ENCODE results near the gene ACTA2.

The ACTA2 gene

DNA sequence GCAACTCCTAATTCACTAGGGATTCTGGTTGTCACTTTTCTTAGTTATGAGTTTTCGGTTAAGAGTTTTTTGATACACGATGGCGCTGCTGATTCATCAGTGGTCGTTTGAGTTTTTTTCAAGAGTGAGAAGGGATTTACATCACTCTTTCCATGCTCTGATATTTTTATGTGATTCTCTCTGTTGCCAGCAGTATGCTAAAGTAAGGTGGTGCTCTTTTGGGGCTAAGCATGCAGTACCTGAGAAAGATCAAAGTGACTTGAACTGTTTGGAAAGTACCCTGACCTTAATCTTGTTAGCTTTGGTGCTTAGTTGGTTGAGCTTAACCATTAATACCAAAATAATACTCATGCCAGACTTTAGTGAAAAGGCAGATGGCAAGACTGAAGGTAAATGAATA is 44.4 kb downstream of the ACTA2 start:
- Histone ChIP-seq H3K36me3 (ENCODE audit: control insufficient read depth, insufficient read depth, low read length) (no peaks in the 10 kb centered on the region), H3K27ac (ENCODE audit: low read depth, low read length, severe bottlenecking) (no peak overlapping the region), H3K4me1 (ENCODE audit: control insufficient read depth, insufficient read depth, low read length, poor library complexity, severe bottlenecking) (no peaks in the 10 kb centered on the region), H3K9me3 (ENCODE audit: control insufficient read depth, low read length) (no peaks in the 10 kb centered on the region), H3K4me3 (ENCODE audit: extremely low read depth, insufficient read depth, low read length, poor library complexity, severe bottlenecking) (no peak overlapping the region)
- 87% methylated on average over 3 of the region's 4 CpGs; no CpG with 5 or more reads in 1 of the 2 experiments for WGBS, 2 experiments (ENCODE audit: insufficient coverage in 2 of 2)

DNA sequence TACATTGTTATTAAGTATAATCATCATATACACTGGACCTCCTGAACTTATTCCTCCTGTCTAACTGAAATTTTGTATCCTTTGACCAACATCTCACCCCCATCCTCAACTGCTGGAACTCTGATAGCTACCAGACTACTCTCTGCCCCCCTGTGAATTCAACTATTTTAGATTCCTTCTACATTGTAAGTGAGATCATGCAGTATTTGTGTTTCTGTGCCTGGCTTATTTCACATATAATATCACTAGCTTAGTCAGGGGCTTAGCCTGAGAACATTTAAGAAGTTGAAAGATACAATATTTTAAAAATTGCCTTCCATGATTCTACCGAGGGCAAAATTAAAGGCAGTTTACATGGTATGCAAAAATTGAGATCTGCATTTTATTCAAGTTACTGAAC is 45.7 kb downstream of the ACTA2 start:
- Histone ChIP-seq H3K9me3 (ENCODE audit: control insufficient read depth, low read length) (no peaks in the 10 kb centered on the region), H3K4me1 (ENCODE audit: control insufficient read depth, insufficient read depth, low read length, poor library complexity, severe bottlenecking) (no peaks in the 10 kb centered on the region), H3K4me3 (ENCODE audit: extremely low read depth, insufficient read depth, low read length, poor library complexity, severe bottlenecking) (no peak overlapping the region), H3K36me3 (ENCODE audit: control insufficient read depth, insufficient read depth, low read length) (no peaks in the 10 kb centered on the region), H3K27ac (ENCODE audit: low read depth, low read length, severe bottlenecking) (no peak overlapping the region)
- WGBS, 2 experiments (ENCODE audit: insufficient coverage in 2 of 2), result no CpG with 5 or more reads among the region's 1 CpG

DNA sequence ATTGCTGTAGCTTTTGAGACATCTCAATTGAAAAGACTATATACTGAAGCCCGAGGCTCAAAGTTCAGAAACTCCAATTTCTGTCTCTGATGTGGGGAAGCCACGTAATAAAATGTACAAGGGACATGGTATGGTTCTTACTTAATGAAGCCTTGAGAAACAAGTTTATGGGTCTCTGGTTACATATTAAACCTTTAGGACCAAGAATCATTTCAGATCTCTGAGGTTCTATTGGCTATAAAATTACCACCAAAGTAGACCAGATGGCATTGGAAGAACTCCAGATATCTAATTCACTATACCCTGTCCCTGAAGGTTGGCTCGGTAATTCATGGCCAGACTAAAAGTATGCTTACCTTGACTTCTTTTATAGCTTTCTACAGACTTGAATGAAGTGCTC is 48.9 kb downstream of the ACTA2 start:
- no peaks in the 10 kb centered on the region for H3K4me1 ChIP-seq (ENCODE audit: control insufficient read depth, insufficient read depth, low read length, poor library complexity, severe bottlenecking)
- no peaks in the 10 kb centered on the region for H3K9me3 ChIP-seq (ENCODE audit: control insufficient read depth, low read length)
- H3K4me3 ChIP-seq (ENCODE audit: extremely low read depth, insufficient read depth, low read length, poor library complexity, severe bottlenecking), result no peak overlapping the region
- H3K27ac ChIP-seq (ENCODE audit: low read depth, low read length, severe bottlenecking), result no peak overlapping the region
- H3K36me3 ChIP-seq (ENCODE audit: control insufficient read depth, insufficient read depth, low read length), result no peaks in the 10 kb centered on the region
- WGBS, 2 experiments (ENCODE audit: insufficient coverage in 2 of 2), result 70 to 83% methylated on average over 2 of the region's 3 CpGs

DNA sequence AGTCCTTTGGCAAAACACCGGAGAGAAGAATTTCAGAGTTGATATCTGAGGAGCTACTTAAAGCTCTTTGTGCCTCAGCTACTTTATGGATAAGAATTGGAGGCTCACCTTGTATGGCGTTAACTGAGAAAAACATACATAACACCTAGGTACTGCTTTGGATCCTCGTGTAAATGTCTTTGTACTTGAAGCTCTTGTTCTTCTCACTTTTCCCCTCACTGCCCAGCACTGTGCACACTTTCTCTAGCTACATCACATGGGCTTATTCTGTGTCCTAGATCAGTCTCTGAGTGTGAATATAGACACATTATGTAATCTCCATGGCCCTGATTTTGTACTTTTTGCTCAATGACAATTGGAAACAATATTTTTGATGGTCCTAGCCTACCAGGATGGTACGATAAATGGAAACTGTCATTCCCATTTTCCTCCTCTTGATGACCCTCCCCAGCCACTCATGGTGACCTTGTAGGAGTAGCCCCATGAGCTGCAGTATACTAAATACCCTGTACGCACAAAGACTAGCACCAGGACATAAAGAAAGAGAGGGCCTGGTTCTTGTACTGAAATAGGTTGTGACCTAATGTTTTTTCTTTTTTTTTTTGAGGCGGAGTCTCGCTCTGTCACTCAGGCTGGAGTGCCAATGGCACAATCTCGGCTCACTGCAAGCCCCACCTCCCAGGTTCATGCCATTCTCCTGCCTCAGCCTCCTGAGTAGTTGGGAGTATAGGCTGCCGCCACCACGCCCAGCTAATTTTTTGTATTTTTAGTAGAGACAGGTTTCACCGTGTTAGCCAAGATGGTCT is 50.4 kb downstream of the ACTA2 start:
- Histone ChIP-seq H3K36me3 (ENCODE audit: control insufficient read depth, insufficient read depth, low read length) (no peaks in the 10 kb centered on the region), H3K4me1 (ENCODE audit: control insufficient read depth, insufficient read depth, low read length, poor library complexity, severe bottlenecking) (peaks cover 12% of the 10 kb centered on the region), H3K27ac (ENCODE audit: low read depth, low read length, severe bottlenecking) (no peak overlapping the region), H3K4me3 (ENCODE audit: extremely low read depth, insufficient read depth, low read length, poor library complexity, severe bottlenecking) (no peak overlapping the region), H3K9me3 (ENCODE audit: control insufficient read depth, low read length) (no peaks in the 10 kb centered on the region)
- 89 to 91% methylated on average over 2 to 3 of the region's 11 CpGs for WGBS, 2 experiments (ENCODE audit: insufficient coverage in 2 of 2)

DNA sequence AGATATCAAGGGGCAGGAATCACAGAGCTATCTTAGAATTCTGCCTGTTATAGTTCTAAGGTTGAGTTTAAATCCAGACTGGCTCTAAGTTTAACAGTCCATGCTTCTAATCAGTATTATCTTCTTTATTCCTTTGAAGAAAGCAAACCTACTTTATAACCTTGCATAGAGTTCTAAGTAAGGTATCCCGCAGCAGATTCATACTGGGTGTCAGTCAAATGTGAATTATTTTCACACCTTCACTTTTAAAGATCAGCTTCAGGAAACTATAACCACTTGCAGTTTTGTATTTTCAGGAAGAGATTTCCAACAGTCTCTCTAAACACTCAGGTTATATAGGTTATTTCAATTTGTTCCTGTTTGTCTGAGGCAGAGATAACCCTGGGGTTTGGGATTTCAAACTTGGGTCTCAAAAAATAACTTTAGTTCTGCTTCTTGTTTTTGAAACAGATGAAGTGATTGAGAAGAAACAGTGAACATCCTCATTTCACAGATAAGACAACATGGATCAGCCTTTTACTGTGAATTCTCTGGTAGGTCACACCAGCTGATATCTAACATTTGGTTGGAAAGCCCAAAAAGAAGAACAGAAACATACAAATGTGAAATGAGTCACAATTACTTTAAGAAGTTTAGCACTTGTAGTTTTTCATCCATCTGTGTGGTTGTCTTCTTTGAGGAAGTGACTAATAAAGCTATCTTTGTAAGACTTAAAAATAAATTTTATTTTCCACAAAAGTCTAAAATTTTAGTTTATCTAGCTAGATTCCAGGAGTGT is 51.2 kb downstream of the ACTA2 start:
- Histone ChIP-seq H3K4me3 (ENCODE audit: extremely low read depth, insufficient read depth, low read length, poor library complexity, severe bottlenecking) (no peak overlapping the region), H3K27ac (ENCODE audit: low read depth, low read length, severe bottlenecking) (no peak overlapping the region), H3K4me1 (ENCODE audit: control insufficient read depth, insufficient read depth, low read length, poor library complexity, severe bottlenecking) (peaks cover 18% of the 10 kb centered on the region), H3K9me3 (ENCODE audit: control insufficient read depth, low read length) (no peaks in the 10 kb centered on the region), H3K36me3 (ENCODE audit: control insufficient read depth, insufficient read depth, low read length) (no peaks in the 10 kb centered on the region)
- WGBS, 2 experiments (ENCODE audit: insufficient coverage in 2 of 2), result 100% methylated on average over 1 of the region's 1 CpG

DNA sequence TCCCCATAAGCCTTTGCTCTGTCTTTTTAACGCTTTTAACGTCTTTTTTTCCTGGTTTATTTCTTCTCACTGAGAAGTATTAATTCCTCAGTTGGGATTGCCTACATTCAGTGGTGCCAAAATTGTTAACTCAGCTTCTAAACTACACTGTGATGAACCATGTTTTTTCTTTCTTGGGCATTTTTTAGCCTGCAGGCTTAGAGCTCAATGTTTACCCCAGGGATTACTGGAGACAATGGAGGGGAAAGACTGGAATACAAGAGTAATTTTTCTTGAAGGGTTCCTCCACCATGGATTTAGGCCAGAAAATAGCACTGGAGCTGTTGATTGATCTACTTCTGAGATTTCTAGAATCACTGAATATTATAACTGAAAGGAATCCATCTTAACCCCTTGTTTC is 52.7 kb downstream of the ACTA2 start:
- Histone ChIP-seq H3K9me3 (ENCODE audit: control insufficient read depth, low read length) (no peaks in the 10 kb centered on the region), H3K4me1 (ENCODE audit: control insufficient read depth, insufficient read depth, low read length, poor library complexity, severe bottlenecking) (peaks cover 23% of the 10 kb centered on the region), H3K27ac (ENCODE audit: low read depth, low read length, severe bottlenecking) (no peak overlapping the region), H3K36me3 (ENCODE audit: control insufficient read depth, insufficient read depth, low read length) (no peaks in the 10 kb centered on the region), H3K4me3 (ENCODE audit: extremely low read depth, insufficient read depth, low read length, poor library complexity, severe bottlenecking) (no peak overlapping the region)
- 83% methylated on average over 1 of the region's 2 CpGs; no CpG with 5 or more reads in 1 of the 2 experiments for WGBS, 2 experiments (ENCODE audit: insufficient coverage in 2 of 2)

DNA sequence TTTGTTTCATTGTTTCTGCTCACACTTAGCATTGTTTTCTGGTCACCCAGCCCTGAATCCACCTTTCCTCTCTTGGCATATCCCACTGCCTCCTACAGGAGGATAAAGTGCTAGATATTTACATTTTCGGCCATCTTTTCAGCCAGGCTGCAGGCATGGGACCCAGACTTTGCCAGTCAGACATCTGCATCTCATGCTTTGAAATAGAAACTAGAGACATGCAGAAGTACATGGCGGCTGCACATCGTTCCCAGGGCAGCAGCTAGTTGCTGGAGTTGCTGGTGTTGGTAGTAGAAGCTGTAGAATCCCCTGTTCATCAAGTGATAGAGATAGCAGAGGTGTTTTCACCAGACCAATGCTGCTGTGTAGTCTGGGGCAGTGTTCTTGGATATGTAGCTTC is 53.8 kb downstream of the ACTA2 start:
- Histone ChIP-seq H3K36me3 (ENCODE audit: control insufficient read depth, insufficient read depth, low read length) (no peaks in the 10 kb centered on the region), H3K4me3 (ENCODE audit: extremely low read depth, insufficient read depth, low read length, poor library complexity, severe bottlenecking) (no peak overlapping the region), H3K4me1 (ENCODE audit: control insufficient read depth, insufficient read depth, low read length, poor library complexity, severe bottlenecking) (peaks cover 23% of the 10 kb centered on the region), H3K27ac (ENCODE audit: low read depth, low read length, severe bottlenecking) (no peak overlapping the region), H3K9me3 (ENCODE audit: control insufficient read depth, low read length) (no peaks in the 10 kb centered on the region)
- WGBS, 2 experiments (ENCODE audit: insufficient coverage in 2 of 2), result 83 to 97% methylated on average over 3 of the region's 3 CpGs

DNA sequence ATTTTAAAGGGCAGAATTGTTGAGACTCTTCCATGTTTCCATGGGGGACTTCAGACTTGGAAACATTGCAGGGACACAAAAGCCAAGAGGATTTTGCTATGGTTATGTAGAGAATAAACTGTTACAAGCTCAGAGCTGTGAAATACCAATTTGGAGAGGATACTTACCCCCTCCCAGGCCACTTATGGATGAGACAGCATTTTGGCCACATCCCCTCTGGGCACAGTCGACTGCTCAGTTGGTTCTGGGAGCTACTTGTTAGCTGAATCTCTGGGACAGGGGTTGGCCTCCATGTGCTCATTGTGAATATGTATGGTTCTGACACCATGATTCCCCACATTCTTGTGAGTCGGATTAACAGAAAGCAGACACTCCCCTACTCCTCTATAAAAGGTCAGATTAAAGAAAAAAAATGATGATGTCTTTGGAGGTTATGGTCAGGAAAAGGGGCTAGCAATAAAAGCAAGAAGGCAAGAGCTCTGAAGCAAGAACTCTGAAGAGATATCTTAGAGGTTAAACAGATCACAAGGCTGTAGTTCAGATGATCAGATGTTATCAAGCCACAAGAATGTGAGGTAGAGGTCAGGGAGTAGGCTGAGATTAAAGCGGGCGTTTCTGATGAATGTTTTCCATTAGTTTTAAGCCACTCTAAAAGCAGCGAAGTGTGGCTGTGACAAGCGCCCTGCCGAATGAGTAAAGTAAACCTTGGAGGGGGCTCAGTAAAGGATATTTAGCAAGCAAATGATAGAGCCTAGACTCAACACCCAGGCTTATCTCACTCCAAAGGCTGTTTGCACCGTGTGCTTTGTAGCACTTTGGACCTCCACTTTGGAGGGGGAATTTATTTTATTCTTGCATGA is 55.3 kb downstream of the ACTA2 start:
- WGBS, 2 experiments (ENCODE audit: insufficient coverage in 2 of 2), result 80% methylated on average over 3 of the region's 8 CpGs; no CpG with 5 or more reads in 1 of the 2 experiments
- Histone ChIP-seq H3K4me1 (ENCODE audit: control insufficient read depth, insufficient read depth, low read length, poor library complexity, severe bottlenecking) (peaks cover 23% of the 10 kb centered on the region), H3K9me3 (ENCODE audit: control insufficient read depth, low read length) (no peaks in the 10 kb centered on the region), H3K36me3 (ENCODE audit: control insufficient read depth, insufficient read depth, low read length) (no peaks in the 10 kb centered on the region), H3K27ac (ENCODE audit: low read depth, low read length, severe bottlenecking) (peak overlapping the region; percentile 73), H3K4me3 (ENCODE audit: extremely low read depth, insufficient read depth, low read length, poor library complexity, severe bottlenecking) (no peak overlapping the region)

DNA sequence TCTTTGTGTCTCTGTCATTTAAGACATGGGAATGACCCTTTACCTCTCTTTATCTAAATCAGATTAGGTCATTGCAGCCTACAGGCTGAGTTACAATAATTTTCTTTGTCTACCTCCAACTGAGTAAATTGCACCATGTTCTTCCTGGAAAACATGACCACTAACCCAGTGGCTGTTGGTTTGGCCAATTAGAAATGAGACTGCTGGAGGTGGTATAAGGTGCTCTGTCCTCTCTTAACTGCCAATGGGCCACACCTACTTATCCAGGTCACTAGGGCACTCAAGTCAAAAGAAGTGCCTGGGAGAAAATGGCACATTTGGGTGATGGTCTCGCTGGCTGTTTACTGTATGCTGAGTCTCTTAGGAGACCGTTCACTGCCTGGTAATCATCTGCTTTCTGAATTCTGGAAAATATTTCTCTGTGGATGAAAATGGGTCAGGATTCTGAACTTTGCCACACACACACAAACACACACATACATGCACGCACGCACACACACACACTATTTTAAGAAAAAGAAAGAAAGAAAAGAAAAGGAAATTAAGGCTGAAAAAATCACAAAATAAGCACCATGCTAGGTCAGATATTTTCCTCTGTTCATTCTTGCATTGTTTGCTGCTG is 56.1 kb downstream of the ACTA2 start:
- H3K27ac ChIP-seq (ENCODE audit: low read depth, low read length, severe bottlenecking), result peak overlapping the region; percentile 73
- H3K9me3 ChIP-seq (ENCODE audit: control insufficient read depth, low read length), result no peaks in the 10 kb centered on the region
- H3K4me1 ChIP-seq (ENCODE audit: control insufficient read depth, insufficient read depth, low read length, poor library complexity, severe bottlenecking), result peaks cover 23% of the 10 kb centered on the region
- H3K4me3 ChIP-seq (ENCODE audit: extremely low read depth, insufficient read depth, low read length, poor library complexity, severe bottlenecking), result no peak overlapping the region
- 80 to 100% methylated on average over 1 of the region's 4 CpGs for WGBS, 2 experiments (ENCODE audit: insufficient coverage in 2 of 2)
- no peaks in the 10 kb centered on the region for H3K36me3 ChIP-seq (ENCODE audit: control insufficient read depth, insufficient read depth, low read length)

DNA sequence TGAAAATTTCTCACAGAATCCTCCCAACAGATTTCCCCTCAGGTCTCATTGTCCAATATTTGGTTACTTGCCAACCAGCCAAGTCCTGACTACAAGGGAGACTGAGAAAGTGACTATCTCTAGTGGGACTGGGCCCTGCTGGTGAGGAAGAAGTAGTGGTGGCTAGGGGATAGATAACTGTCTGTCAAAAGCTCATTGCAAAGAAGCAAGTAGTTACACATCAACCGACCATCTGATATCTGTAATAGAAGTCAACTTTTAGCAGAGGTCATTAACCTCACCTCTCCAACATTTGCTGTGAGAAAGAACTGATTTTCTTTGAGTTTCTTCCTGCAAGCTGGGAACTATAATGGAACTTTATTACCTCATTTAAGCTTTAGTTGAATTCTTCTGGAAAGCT is 57.3 kb downstream of the ACTA2 start:
- no CpG with 5 or more reads among the region's 1 CpG for WGBS, 2 experiments (ENCODE audit: insufficient coverage in 2 of 2)
- Histone ChIP-seq H3K36me3 (ENCODE audit: control insufficient read depth, insufficient read depth, low read length) (no peaks in the 10 kb centered on the region), H3K27ac (ENCODE audit: low read depth, low read length, severe bottlenecking) (no peak overlapping the region), H3K4me3 (ENCODE audit: extremely low read depth, insufficient read depth, low read length, poor library complexity, severe bottlenecking) (no peak overlapping the region), H3K9me3 (ENCODE audit: control insufficient read depth, low read length) (no peaks in the 10 kb centered on the region), H3K4me1 (ENCODE audit: control insufficient read depth, insufficient read depth, low read length, poor library complexity, severe bottlenecking) (peaks cover 23% of the 10 kb centered on the region)
